ENCODE results near the gene HDAC4. TPM values are rescaled to one million over a fixed set of nuclear protein-coding genes. Genes with fewer than 3 reads are reported as not detected.

Gene HDAC4
- total RNA-seq, 1 experiment from 2014 or later = 40.1 TPM

DNA sequence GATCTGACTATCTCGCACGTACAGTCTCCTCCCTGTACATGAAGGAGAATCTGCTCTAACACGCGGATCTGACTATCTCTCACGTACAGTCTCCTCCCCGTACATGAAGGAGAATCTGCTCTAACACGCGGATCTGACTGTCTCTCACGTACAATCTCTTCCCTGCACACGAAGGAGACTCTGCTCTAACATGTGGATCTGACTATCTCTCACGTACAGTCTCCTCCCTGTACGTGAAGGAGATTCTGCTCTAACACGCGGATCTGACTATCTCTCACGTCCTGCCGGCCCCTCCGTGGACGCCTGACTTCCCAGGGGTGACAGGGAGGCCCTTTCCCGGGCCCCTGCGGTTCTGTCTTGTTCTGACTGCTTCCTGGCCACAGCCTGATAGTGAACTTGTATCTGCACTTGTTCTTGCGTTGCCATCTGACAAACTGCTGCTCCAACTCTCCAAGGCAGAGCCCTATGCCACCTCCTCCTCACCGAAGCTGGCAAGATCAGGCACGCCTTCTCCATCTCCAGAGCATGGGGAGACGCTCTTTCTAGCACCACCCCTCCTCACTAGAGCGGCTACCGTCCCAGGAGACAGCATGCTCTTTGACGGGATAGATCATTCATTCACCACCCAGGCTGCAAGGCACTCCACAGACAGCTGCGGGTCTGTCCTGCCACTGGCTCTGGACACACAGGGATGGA lies 314.3 kb downstream of the HDAC4 start:
- Histone ChIP-seq H3K4me3 (ENCODE audit: low read depth in 2 of 2, low read length in 2 of 2) (no peak overlapping the region), H3K27me3 (ENCODE audit: control insufficient read depth, insufficient read depth, low read length) (no peaks in the 10 kb centered on the region), H3K4me1 (ENCODE audit: control insufficient read depth, insufficient read depth, low read length) (no peaks in the 10 kb centered on the region), H3K36me3 (ENCODE audit: control insufficient read depth, insufficient read depth, low read length) (no peaks in the 10 kb centered on the region), H3K9me3 (ENCODE audit: control insufficient read depth, insufficient read depth, low read depth, low read length) (no peaks in the 10 kb centered on the region), H3K27ac (ENCODE audit: low read length) (no peak overlapping the region)
- intact Hi-C loops (cut with micrococcal nuclease; ENCODE audit: unreplicated experiment) (no loop called here), in situ Hi-C loops (cut with HindIII; ENCODE audit: low pct_unique_long_range_greater_than_20kb, low sequenced_read_pairs) (no loop called here)
- BruUV-seq (replicated peaks) = no TSS peak
- TF ChIP-seq, protein P1, sequence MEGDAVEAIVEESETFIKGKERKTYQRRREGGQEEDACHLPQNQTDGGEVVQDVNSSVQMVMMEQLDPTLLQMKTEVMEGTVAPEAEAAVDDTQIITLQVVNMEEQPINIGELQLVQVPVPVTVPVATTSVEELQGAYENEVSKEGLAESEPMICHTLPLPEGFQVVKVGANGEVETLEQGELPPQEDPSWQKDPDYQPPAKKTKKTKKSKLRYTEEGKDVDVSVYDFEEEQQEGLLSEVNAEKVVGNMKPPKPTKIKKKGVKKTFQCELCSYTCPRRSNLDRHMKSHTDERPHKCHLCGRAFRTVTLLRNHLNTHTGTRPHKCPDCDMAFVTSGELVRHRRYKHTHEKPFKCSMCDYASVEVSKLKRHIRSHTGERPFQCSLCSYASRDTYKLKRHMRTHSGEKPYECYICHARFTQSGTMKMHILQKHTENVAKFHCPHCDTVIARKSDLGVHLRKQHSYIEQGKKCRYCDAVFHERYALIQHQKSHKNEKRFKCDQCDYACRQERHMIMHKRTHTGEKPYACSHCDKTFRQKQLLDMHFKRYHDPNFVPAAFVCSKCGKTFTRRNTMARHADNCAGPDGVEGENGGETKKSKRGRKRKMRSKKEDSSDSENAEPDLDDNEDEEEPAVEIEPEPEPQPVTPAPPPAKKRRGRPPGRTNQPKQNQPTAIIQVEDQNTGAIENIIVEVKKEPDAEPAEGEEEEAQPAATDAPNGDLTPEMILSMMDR (IDR thresholded peaks at IDR 0.05) = no peak
- no peak for TF ChIP-seq SIN3A (IDR thresholded peaks at IDR 0.05; ENCODE audit: borderline replicate concordance, insufficient read depth, low read depth, low read length)
- TF ChIP-seq, protein P2, sequence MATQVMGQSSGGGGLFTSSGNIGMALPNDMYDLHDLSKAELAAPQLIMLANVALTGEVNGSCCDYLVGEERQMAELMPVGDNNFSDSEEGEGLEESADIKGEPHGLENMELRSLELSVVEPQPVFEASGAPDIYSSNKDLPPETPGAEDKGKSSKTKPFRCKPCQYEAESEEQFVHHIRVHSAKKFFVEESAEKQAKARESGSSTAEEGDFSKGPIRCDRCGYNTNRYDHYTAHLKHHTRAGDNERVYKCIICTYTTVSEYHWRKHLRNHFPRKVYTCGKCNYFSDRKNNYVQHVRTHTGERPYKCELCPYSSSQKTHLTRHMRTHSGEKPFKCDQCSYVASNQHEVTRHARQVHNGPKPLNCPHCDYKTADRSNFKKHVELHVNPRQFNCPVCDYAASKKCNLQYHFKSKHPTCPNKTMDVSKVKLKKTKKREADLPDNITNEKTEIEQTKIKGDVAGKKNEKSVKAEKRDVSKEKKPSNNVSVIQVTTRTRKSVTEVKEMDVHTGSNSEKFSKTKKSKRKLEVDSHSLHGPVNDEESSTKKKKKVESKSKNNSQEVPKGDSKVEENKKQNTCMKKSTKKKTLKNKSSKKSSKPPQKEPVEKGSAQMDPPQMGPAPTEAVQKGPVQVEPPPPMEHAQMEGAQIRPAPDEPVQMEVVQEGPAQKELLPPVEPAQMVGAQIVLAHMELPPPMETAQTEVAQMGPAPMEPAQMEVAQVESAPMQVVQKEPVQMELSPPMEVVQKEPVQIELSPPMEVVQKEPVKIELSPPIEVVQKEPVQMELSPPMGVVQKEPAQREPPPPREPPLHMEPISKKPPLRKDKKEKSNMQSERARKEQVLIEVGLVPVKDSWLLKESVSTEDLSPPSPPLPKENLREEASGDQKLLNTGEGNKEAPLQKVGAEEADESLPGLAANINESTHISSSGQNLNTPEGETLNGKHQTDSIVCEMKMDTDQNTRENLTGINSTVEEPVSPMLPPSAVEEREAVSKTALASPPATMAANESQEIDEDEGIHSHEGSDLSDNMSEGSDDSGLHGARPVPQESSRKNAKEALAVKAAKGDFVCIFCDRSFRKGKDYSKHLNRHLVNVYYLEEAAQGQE (IDR thresholded peaks at IDR 0.05; ENCODE audit: insufficient read depth in 1 of 2, low read depth in 2 of 2, low read length in 1 of 2) = no peak
- no peak for TF ChIP-seq POLR2AphosphoS5 (IDR thresholded peaks at IDR 0.05; ENCODE audit: low read depth, low read length)
- TF ChIP-seq TCF7L2 (IDR thresholded peaks at IDR 0.05; ENCODE audit: low read depth, low read length) = no peak
- ATAC-seq (no peak), DNase-seq (ENCODE audit: low read depth, low spot score) (no peak)
- POLR2A ChIA-PET = no interaction called here
- CTCF ChIA-PET = no interaction called here

DNA sequence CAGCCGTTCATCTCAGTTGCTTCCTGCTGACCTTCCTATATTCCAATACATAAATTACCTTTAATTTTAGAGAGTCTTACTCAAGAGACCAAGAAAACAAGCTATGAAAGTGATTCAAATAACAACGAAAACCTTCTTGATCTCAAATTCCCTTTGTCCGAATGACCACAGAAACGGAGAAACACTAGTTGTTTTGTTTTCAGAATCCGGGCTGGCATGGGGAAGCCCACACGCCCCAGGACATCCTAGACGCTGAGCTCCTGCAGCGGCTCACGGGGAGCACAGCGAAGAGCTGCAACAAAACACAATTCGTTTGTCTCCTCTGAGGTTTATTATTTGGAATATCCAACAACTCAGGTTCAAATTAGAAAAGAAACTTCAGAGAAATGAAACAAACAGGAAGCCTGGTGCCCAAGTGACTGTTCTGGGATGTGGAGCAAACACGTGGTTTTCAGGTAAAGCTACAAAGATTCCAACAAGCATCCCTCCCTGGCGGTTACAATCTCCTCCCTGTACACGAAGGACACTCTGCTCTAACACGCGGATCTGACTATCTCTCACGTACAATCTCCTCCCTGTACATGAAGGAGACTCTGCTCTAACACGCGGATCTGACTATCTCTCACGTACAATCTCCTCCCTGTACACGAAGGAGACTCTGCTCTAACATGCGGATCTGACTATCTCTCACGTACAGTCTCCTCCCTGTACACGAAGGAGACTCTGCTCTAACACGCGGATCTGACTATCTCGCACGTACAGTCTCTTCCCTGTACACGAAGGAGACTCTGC lies 315.4 kb downstream of the HDAC4 start:
- intact Hi-C loops (cut with micrococcal nuclease; ENCODE audit: unreplicated experiment) (no loop called here), in situ Hi-C loops (cut with HindIII; ENCODE audit: low pct_unique_long_range_greater_than_20kb, low sequenced_read_pairs) (no loop called here)
- no peak for TF ChIP-seq SIN3A (IDR thresholded peaks at IDR 0.05; ENCODE audit: borderline replicate concordance, insufficient read depth, low read depth, low read length)
- TF ChIP-seq, protein P2 (IDR thresholded peaks at IDR 0.05; ENCODE audit: insufficient read depth in 1 of 2, low read depth in 2 of 2, low read length in 1 of 2) = no peak
- TF ChIP-seq, protein P1 (IDR thresholded peaks at IDR 0.05) = no peak
- no peak for TF ChIP-seq POLR2AphosphoS5 (IDR thresholded peaks at IDR 0.05; ENCODE audit: low read depth, low read length)
- TF ChIP-seq TCF7L2 (IDR thresholded peaks at IDR 0.05; ENCODE audit: low read depth, low read length) = no peak
- H3K36me3 ChIP-seq (ENCODE audit: control insufficient read depth, insufficient read depth, low read length) = no peaks in the 10 kb centered on the region
- H3K4me1 ChIP-seq (ENCODE audit: control insufficient read depth, insufficient read depth, low read length) = no peaks in the 10 kb centered on the region
- no peak for ATAC-seq
- no peak overlapping the region for H3K4me3 ChIP-seq (ENCODE audit: low read depth in 2 of 2, low read length in 2 of 2)
- POLR2A ChIA-PET = no interaction called here
- H3K27me3 ChIP-seq (ENCODE audit: control insufficient read depth, insufficient read depth, low read length) = no peaks in the 10 kb centered on the region
- H3K9me3 ChIP-seq (ENCODE audit: control insufficient read depth, insufficient read depth, low read depth, low read length) = no peaks in the 10 kb centered on the region
- H3K27ac ChIP-seq (ENCODE audit: low read length) = no peak overlapping the region
- CTCF ChIA-PET = no interaction called here
- DNase-seq (ENCODE audit: low read depth, low spot score) = no peak
- no TSS peak for BruUV-seq (replicated peaks)
